ENCODE measurements around the gene DAPK3. TPM values are rescaled to one million over a fixed set of nuclear protein-coding genes. Genes with fewer than 3 reads are reported as not detected.
A peak's percentile ranks its signal among the peaks of the same experiment; 100 is the strongest.
"Not testable (repeated sequence)": the region's sequence is repeated elsewhere in the genome, so short reads cannot be mapped to it uniquely, and the experiment has no call there.

The DAPK3 gene
- total RNA-seq, 1 experiment from 2014 or later: 62.7 TPM

DNA sequence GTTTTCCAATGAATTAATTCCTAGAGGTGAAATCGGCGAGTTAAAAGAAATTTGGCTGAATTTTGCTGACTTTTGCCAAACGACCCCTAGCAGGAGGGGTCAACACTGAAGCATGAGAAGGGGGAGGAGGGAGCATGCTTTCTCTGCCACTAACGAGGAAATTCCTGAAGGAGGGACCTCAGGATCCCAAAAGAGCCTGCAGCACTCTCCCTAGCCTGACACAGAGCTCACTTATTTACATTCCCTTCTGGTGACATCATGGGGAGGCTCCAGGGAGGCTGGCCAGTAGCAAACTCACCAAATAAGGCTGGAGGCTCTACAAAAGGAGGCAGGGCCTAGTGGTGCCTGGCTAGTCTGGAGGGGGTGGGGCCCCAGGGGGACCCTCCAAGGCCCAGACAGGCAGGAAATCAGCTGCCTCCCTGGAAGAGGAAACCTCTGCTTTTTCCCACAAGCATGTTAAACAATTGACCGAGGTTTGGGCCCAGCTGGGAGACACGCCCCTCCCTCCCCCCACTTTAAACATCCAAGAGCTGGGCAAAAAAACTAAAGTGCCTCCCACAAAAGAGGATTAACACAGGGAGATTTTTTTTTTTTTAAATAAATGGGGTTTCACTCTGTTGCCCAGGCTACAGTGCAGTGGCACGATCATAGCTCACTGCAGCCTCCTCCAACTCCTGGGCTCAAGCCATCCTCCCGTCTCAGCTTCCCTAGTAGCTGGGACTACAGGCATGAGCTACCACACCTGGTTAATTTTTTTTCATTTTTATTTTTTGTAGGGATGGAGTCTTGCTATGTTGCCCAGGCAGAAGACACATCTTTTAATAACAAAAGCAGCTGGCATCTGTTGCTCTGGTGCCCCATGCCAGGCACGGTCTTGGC, 2.1 kb downstream of the DAPK3 start:
- in situ Hi-C loops (cut with HindIII; ENCODE audit: low pct_unique_long_range_greater_than_20kb, low sequenced_read_pairs): no loop called here
- peak; percentile 93 for DNase-seq (ENCODE audit: low read depth, low spot score)

DNA sequence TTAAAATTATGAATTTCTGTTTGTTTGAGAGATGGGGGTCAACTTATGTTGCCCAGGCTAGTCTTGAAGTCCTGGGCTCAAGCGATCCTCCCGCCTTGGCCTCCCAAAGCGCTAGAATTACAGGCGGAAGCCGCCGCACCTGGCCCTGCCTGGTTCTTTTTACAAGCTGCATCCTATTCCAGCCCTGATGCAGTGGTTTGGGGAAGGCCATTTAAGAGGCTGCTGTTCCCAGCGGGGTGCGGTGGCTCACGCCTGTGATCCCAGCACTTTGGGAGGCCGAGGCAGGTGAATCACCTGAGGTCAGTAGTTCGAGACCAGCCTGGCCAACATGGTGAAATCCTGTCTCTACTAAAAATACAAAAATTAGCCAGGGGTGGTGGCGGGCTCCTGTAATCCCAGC, 2.9 kb downstream of the DAPK3 start:
- DNase-seq (ENCODE audit: low read depth, low spot score); in situ Hi-C loops (cut with HindIII; ENCODE audit: low pct_unique_long_range_greater_than_20kb, low sequenced_read_pairs): not testable (repeated sequence)

DNA sequence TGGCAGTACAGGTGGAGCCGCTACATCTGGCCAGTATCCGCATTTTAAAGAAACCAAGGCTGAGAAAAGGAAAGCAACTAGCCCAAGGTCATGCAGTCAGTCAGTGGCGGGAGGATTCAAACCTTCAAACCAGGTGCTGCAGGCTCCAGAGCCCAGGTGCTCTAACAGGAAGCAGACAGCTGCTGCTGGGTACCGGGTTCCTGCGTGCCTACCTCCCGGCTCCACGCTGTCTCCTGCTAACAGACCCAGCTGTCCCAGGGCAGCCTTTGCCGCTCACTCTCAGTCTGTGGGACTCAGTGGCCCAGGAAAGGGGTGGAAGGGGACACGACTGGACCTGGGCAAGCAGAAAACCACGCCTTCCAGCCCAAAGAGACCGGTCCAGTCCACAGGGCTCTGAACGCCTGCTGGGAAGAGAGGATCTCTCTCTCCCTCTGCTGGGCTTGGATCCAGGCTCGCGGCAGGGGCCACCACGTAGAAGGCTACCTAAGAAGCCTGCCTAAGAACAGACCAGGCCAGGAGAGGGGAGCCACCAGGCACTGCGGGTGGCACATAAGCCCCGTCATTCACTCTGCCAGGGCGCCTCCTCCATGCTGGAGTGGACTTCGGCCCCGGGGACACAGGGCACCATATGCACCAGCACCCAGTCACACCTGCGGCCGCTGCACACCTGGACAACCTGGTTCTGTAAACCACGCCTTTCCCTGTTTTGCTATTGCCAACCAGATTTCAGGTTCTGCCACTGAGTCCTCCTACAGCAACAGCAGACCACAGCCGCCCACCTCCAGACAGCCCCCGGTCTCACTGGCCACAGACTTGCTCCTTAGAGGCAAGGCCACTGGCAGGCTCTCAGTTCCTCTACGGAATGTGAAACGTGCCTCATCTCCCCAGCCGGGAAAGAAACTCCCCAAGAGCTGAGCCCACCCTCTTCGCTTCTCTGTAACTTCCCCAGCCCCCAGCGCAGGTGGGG, 4.6 kb downstream of the DAPK3 start:
- no peak for DNase-seq (ENCODE audit: low read depth, low spot score)
- in situ Hi-C loops (cut with HindIII; ENCODE audit: low pct_unique_long_range_greater_than_20kb, low sequenced_read_pairs): no loop called here

DNA sequence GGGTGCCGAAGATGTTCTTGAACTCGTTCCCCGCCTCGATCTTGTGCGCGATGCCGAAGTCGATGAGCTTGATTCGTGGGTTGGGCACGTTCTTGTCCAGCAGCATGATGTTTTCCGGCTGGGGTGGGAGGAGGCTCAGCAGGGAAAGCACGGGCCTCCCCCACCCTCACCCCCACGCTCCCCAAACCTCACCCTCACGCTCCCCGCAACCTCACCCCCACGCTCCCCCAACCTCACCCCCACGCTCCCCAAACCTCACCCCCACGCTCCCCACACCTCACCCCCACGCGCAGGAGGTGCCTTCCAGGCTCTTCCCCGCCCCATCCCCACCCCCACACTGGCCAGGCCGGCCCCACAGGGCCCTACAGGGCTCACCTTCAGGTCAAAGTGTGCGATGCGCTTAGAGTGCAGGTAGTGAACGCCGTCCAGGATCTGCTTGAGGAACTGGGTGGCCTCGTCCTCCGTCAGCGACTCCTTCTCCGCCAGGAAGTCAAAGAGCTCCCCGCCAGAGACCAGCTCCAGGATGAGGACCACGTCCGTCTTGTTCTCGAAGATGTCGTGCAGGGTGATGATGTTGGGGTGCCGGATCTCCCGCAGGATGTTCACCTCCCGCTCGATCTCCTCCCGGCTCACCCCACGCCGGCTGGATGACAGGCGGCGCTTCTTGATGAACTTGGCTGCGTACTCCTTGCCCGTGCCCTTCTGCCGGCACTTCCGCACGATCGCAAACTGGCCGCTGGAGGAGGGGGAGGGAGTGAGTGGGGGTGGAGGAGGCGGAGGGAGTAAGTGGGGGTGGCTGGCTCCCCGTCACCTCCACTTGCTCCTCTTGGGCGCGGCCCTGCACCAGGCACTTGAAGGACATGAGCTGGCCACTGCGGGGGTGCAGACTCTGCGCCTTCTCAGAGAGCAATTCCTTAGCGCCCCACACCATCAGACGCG, 6.4 kb downstream of the DAPK3 start:
- in situ Hi-C loops (cut with HindIII; ENCODE audit: low pct_unique_long_range_greater_than_20kb, low sequenced_read_pairs): no loop called here
- no peak for DNase-seq (ENCODE audit: low read depth, low spot score)

DNA sequence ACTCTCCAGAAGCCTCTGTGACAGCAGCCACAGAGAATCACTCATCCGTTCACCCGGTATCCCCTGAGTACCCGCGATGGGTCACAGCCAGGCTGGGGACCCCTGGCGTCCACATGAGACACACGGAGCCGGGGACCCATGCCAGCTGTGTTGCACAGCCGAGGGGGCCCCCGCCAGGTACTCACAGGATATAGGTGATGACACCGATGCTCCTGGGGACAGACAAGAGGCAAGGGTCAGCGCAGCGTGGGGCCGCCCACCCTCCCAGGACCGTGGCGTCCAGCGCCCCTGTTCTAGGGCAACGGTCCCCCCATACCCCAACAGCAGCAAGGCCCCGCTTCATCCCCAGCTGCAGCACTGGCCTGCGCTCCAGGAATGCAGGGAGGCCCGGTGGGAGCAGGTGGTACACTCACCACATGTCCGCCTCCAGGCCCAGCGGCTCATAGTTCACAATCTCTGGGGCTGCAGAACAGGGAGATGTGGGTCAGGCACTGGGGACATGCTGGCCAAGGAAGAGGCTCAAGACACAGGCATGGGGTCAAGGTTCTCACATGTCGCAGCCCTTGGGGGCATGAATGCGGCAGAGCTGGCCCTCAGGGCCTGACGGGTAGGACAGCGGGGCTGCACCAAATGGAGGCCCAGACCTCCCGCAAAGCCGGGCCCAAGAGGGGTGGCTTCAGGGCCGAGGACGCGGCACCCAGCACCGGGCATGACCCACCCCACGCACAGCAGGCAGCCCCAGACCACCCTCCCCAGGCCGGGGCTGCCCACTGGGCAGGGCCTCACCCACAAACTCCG, 7.2 kb downstream of the DAPK3 start:
- in situ Hi-C loops (cut with HindIII; ENCODE audit: low pct_unique_long_range_greater_than_20kb, low sequenced_read_pairs): no loop called here
- no peak for DNase-seq (ENCODE audit: low read depth, low spot score)

DNA sequence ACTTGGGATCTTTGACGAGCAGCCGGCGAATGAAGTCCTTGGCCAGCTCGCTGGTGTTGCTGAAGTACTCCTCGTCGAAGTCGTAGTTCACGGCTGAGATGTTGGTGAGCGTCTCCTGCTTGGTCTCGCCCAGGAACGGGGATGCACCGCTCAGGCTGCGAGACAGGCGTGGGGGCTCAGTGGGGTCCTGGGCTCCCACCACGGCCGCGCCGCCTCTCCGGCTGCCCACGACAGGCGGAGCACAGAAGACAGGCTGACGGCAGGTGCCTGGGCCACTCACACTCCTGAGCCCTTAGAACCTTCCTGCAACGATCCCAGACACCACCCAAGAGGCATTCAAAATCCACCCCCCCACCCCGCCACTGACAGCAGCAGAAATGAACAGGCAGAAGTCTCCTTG, 9.9 kb downstream of the DAPK3 start:
- no peak for DNase-seq (ENCODE audit: low read depth, low spot score)
- in situ Hi-C loops (cut with HindIII; ENCODE audit: low pct_unique_long_range_greater_than_20kb, low sequenced_read_pairs): no loop called here

DNA sequence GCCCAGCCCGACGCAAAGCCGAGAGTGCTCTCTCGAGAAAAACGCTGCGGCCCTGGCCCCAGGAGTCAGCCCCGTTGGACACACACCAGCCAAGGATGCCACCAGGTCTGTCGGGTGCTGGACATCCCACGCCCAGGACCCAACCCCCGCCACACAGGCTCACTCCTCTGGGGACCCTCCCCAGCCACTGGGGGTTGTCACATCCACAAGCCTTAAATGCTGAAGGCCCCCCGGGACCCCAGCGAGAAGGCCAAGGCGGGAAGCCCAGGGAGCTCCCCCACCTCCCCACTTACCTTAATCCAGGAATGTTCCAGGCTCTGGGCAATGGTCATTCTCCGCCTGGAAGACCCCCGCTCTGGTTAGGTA, 11.2 kb downstream of the DAPK3 start:
- no peak for DNase-seq (ENCODE audit: low read depth, low spot score)
- in situ Hi-C loops (cut with HindIII; ENCODE audit: low pct_unique_long_range_greater_than_20kb, low sequenced_read_pairs): no loop called here

DNA sequence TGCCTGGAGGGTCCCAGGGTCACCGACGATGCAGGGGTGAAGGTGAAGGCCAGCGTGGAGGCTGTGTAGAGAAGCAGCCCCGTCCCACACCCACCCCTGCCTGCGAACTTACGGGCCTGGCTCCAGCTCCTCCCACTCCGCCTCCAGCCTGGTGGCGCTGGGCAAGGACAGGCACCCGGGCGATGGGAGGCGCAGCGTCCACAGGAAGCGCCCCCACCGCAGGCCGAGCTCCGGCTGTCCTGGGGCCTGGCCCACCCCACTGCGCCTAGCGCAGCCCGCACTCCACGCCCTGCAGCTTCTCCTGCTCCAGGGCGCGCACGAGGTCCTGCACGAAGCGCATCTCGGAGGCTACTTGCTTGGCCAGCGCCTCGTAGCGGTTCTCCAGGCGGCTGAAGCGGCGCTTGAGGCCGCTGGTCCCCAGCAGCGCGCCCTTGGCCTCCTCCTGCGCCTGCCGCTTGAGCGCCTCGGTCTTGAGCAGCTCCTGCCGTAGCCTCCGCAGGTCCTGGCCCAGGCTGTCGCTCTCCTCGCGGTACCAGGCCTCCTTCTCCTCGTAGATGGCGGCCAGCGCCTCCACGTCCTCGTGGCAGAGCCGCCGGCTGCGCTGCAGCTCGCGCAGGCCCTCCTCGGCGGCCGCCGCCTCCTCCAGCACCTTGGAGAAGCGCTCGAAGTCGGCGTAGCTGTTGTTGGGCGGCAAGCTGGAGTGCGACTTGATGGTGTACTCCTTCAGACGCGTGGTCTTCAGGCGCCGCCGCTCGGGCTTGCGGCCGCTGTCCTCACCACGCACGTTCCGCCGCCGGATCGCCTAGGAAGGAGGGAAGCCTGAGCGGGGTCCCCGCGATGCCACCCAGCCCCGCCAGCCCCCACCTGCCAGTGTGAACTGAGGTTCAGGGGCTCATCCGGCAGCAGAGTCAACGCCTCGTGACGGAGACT, 11.8 kb downstream of the DAPK3 start:
- DNase-seq (ENCODE audit: low read depth, low spot score): no peak
- in situ Hi-C loops (cut with HindIII; ENCODE audit: low pct_unique_long_range_greater_than_20kb, low sequenced_read_pairs): no loop called here

DNA sequence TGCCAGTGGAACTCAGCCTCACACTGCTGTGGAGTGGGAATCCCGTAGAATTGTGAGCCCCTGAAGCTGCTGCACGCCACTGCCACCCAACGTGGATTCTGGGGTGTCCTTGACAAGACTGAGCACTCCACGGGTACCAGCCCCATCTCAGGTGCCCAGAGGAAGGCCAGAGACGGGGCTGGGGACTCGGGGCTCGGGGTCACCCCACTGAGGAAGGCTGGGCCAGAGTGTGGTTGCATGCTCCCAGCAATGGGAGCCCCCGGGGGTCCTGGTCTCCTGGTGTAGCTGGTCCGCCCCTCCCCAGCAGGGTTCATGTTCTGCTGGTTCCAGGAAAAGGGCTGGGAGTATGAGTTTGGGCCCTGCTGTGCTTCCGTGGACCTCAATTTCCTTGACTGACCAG, 15.2 kb downstream of the DAPK3 start:
- in situ Hi-C loops (cut with HindIII; ENCODE audit: low pct_unique_long_range_greater_than_20kb, low sequenced_read_pairs): no loop called here
- no peak for DNase-seq (ENCODE audit: low read depth, low spot score)

DNA sequence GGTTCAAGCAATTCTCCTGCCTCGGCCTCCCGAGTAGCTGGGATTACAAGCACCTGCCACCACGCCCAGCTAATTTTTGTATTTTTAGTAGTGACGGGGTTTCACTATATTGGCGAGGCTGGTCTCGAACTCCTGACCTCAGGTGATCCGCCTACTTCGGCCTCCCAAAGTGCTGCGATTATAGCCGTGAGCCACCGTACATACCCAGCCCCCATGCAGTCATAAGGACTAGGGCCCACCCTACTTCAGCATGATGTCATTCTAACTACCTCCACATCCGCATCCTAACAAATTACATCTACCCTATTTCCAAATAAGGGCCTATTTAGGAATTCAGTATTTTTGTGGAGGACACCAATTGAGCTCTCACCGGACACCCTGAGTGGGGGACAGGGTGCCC, 15.6 kb downstream of the DAPK3 start:
- in situ Hi-C loops (cut with HindIII; ENCODE audit: low pct_unique_long_range_greater_than_20kb, low sequenced_read_pairs); DNase-seq (ENCODE audit: low read depth, low spot score): not testable (repeated sequence)

DNA sequence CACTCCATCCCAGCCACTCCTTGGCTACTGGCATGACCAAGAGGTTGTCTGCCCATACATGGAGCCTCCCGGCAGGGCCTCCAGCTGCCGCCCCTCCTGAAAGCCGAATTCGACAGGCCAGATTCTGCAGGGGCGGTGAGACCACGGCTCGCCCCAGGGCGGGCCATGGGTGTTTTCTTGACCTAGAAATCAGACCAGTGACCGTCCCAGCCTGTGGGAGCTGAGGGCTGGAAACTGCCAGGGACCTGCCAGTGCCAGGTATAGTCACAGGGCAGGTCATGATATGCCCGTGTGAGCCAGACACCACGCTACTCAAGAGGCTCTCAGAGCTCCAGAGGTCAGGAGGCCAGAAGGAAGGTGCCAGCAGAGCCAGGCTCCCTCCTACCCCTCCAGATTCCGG, 16.8 kb downstream of the DAPK3 start:
- DNase-seq (ENCODE audit: low read depth, low spot score): no peak
- in situ Hi-C loops (cut with HindIII; ENCODE audit: low pct_unique_long_range_greater_than_20kb, low sequenced_read_pairs): no loop called here

DNA sequence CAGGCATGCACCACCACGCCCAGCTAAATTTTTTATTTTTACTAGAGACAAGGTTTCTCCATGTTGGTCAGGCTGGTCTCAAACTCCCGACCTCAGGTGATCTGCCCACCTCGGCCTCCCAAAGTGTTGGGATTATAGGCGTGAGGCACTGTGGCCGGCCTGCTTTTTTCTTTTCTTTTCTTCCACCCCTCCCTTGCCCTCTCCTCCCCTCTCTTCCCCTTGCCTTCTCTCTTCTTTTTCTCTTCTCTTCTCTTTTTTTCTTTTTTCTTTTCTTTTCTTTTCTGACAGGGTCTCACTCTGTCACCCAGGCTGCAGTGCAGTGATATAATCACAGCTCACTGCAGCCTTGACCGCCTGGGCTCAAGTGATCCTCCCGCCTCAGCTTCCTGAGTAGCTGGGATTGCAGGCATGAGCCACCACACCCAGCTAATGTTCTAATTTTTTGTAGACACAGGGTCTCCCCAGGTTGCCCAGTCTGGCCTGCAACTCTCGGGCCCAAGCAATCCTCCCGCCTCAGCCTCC, 18.1 kb downstream of the DAPK3 start:
- in situ Hi-C loops (cut with HindIII; ENCODE audit: low pct_unique_long_range_greater_than_20kb, low sequenced_read_pairs); DNase-seq (ENCODE audit: low read depth, low spot score): not testable (repeated sequence)

DNA sequence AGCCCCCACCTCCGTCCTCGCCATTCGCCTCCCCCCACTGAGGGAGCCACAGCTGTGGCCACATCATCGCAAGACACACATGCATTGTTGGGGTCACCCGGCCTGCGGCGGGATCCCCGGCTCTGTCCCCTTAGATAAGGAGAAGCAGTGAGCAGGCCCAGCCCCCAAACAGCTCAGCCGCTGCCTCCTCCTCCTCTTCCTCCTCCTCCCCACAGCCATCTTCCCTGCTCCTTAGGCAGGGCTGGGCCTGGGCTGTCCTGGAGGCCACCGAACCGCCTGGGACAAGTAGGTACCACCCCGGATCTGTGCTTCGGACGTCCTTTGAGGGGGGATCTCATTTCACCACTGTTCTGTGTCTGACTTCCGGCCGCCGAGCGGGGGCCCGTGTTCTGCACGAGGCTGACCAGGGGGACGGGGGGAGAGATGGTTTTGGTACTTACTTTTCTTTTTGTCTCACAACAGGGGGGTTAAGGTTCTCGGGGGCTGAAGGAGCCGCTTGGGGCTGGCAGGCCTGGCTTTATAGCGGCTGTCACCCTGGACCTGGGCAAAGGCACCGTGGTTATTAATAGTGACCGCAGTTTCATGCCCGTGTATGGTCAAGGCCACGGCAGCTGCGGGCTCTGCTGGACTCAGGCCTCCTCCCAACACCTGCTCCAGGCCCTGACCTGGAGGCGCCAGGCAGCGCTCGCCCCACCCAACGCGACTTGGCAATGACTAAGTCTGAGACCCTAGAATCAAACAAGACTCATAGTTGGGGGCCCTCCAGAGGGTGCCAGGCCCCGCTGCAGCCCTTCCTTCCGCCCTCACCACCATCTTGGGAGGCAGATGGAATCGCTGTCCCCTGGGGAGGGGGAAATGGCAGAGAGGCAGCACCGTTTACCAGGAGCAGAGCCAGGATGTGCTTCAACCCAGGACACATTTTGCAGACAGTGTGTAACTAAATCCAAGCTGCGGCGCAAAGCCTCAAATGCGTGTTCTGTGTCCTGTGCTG, 19.7 kb downstream of the DAPK3 start:
- no peak for DNase-seq (ENCODE audit: low read depth, low spot score)
- in situ Hi-C loops (cut with HindIII; ENCODE audit: low pct_unique_long_range_greater_than_20kb, low sequenced_read_pairs): no loop called here

DNA sequence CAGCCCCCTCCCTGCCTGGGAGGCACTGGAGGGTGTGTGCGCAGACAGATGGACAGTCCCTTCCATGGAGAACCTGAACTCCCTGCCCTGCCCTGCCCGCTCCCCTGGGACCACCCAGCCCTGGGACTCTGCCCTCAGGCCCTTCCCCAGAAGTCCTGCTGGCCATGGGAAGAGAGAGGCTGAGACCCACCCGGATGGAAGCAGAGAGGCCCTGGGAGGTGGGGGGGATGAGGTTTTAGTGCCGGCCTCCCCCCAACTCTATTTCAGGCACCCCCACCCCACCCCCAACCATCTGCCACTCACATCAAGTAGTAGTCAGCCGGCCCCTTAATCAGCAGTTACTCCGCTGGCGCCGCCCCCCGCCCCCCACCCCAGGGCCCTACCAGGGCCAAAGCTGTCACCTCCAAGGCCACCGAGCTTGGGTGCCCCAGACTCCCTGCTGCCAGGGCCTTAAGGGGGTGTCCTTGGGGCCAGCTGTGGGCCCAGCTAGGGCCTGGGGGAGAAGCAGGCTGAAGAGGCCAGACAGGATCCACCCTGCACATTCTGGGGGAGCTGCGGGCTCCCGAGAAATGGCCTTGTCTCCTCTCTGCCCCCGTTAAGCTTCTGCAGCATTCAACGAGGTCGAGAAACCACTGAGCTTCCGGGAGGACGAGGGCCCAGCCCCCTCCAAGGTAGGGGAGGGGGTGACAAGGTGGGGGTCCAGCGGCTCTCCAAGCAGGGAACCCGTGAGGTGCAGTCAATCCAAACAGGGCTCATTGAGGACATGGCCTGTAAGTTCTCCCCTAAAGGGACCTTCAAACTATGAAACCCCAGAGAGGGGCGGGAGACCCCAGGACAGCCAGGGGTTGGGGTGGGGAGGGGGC, 20.7 kb downstream of the DAPK3 start:
- in situ Hi-C loops (cut with HindIII; ENCODE audit: low pct_unique_long_range_greater_than_20kb, low sequenced_read_pairs): no loop called here

More for the DNA sequence above, 20.7 kb downstream of the DAPK3 start:
- DNase-seq (ENCODE audit: low read depth, low spot score): no peak

Measured in SK-MEL-5 (cell line).